Natural killer cell treated with Interleukin-12 subunit alpha and Interleukin-12 subunit beta and Interleukin-15 and Interleukin-18, amount 100 ng/mL, for 72 hours (primary cell): ENCODE data around the gene SFPQ. TPM values are rescaled to one million over a fixed set of nuclear protein-coding genes. Genes with fewer than 3 reads are reported as not detected.

ENCODE experiments used
- ATAC-seq, 2 donors: fragments of 150-1000 bp; cut with Tn5 transposase in 1 of 2; sonication (Bioruptor Pico), chemical (Tn5 transposase) in 1 of 2; 2 replicates each; pipeline ENCODE4 v1.10.0; 2021
- DNase-seq: peaks from one replicate; pipeline ENCODE4 v3.0.0; 2022; ENCODE audit warnings: low spot score
- H3K27ac Mint-ChIP-seq, 2 donors: 1 replicate in 1 of 2; 2 replicates in 1 of 2; pipeline ENCODE4 v1.8.0; 2022; ENCODE audit warnings: mixed read lengths in 2 of 2, mild to moderate bottlenecking in 1 of 2, moderate library complexity in 1 of 2
- H3K27me3 Mint-ChIP-seq, 2 donors: 1 replicate in 1 of 2; 2 replicates in 1 of 2; pipeline ENCODE4 v1.8.0; 2022; ENCODE audit warnings: mixed read lengths in 2 of 2
- H3K36me3 Mint-ChIP-seq: one replicate; pipeline ENCODE4 v1.8.0; 2022; ENCODE audit warnings: mixed read lengths
- H3K4me1 Mint-ChIP-seq, 2 donors: 1 replicate in 1 of 2; 2 replicates in 1 of 2; pipeline ENCODE4 v1.8.0; 2022; ENCODE audit warnings: low read depth in 2 of 2, mixed read lengths in 2 of 2, mild to moderate bottlenecking in 1 of 2
- H3K4me3 Mint-ChIP-seq: one replicate; pipeline ENCODE4 v1.8.0; 2022; ENCODE audit warnings: mixed read lengths
- H3K9me3 Mint-ChIP-seq: 2 replicates; pipeline ENCODE4 v1.8.0; 2022; ENCODE audit warnings: mixed read lengths
- total RNA-seq, 2 donors: library from RNA; stranded (reverse); gene quantifications; one replicate each; pipeline ENCODE4 v1.2.3, GENCODE V29; 2022

Gene SFPQ
- total RNA-seq, 2 donors from 2014 or later, result 334 to 364 TPM

DNA sequence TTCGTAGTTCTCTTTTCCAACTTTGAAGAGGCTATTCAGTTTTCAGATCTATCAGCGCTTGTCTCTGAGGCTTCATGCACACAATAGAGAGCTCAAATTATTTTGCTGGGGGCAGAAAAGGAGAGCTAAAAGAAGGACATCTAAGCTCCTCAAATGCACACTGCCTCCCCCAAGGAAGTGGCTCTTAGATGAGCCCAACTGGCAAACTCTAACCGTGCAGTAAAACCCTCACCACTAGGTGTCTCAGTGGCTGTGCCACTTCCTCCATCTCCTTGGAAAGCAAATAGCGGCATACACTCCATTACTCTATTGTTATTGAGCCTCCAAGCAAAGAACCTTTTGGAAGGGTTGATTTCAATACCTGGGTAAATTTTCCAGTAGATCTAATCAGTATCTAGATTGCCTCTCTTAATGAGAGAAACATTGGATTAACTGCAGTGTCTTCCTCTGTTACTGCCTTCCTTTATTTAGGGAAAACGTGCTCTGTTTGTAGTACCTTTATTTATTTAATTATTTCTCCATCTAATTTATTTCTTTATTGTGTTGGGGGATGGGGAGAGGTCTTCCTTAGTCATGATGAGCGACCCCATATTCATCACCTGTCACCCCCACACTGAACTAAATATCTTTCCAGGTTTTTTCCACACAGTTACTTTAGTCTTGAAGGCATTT is 9.2 kb upstream of the SFPQ start:
- H3K9me3 Mint-ChIP-seq, result no peaks in the 10 kb centered on the region
- peaks cover 0 to 3% of the 10 kb centered on the region in 2 donors for H3K27me3 Mint-ChIP-seq
- peak; percentile 81 for DNase-seq
- H3K4me3 Mint-ChIP-seq, result peak overlapping the region; percentile 22
- peaks cover 5 to 8% of the 10 kb centered on the region in 2 donors for H3K4me1 Mint-ChIP-seq
- ATAC-seq, result peak; percentile 90 to 93
- H3K36me3 Mint-ChIP-seq, result no peaks in the 10 kb centered on the region
- peak overlapping the region in 1 of 2 donors; percentile 56 for H3K27ac Mint-ChIP-seq

DNA sequence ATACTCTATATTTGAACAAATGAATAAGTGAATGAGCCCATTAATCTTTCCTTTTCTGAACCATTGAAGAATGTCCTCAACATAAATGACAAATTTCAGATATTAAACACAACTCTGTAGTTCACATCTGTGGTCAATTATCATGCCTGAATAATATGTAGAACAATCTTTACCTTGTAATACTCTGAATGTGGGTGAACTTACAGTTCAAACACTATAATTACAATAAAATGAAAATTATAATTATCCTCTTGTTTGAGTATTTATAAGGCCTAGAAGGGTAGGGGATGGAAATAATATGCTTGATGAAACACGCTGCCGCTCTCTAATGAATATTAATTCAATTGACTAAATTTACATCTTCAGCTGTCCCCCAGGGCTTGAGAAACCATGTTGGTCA is 8.7 kb upstream of the SFPQ start:
- Mint-ChIP-seq H3K36me3 (no peaks in the 10 kb centered on the region), H3K27me3 (peaks cover 0 to 3% of the 10 kb centered on the region in 2 donors), H3K27ac (peak overlapping the region in 1 of 2 donors; percentile 56), H3K9me3 (no peaks in the 10 kb centered on the region), H3K4me1 (peaks cover 5 to 8% of the 10 kb centered on the region in 2 donors), H3K4me3 (no peak overlapping the region)
- ATAC-seq (no peak), DNase-seq (no peak)

DNA sequence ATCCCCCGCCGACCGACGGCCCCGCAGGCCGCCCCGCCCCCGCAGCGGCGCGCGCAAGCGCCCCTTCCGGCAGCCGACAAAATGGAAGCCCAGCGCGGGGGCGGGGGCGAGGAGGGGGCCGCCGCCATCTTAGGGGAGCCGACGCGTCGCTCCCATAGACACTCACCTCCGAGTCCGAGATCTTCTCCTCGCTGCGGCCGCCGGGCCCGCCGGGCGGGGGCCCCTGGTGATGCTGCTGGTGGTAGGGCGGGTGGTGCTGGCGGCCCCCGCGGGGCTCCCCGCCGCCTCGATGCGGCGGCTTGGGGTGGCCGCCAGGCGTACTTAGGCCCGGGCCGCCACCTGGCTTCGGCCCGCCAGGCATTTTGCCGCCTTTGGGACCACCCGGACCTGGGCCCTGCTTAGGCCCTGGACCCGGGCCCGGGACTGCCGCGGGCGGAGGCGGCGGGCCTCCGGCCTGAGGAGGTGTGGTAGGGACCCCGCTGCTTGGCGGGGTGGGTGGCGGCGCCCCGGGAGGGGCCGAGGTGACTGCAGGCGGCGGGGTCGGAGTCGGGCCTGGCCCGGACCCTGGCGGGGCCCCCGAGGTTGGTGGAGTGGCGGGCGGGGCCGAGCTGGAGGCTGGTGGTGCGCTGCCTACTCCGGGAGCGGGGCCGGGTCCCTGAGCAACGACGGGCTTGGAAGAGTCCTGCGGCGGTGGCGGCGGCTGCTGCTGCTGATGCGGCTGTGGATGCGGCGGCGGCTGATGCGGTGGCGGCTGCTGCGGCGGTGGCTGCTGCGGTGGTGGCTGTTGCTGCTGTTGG is 691 bp downstream of the SFPQ start:
- Mint-ChIP-seq H3K27me3 (no peaks in the 10 kb centered on the region), H3K27ac (peak overlapping the region; percentile 87 to 89), H3K4me3 (peak overlapping the region; percentile 100), H3K36me3 (peaks cover 48% of the 10 kb centered on the region), H3K9me3 (no peaks in the 10 kb centered on the region), H3K4me1 (peaks cover 45 to 58% of the 10 kb centered on the region in 2 donors)
- DNase-seq (peak; percentile 92), ATAC-seq (peak; percentile 72 to 76)

DNA sequence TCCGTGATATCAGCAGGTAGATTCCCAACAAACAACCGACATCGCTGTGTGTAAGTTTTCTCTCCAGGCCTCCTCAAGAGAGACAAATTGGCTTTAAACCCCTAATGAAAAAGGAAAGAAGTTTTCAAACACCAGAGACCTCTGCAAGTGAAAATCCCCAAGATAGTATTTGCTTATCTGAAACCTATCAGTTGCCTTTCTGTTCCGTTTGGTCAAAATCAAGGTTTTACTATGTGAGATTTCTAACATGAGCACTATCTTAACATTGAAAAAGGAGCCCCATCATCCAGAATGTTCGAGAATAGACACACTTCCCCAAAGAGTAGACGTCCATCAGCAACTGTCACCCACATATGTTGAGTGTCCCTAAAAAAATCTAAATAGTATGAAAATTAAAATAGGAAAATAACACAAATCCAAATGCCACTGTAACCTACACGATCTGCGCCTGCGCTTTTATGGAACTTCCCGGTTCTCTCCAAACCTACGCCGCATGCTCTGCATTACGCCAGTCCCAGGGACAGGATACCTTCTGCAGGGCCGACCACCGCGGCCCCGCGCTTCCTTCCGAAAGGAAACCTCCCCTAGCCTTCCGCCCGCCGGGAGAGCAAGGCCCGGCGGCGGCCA is 1.4 kb downstream of the SFPQ start:
- peak overlapping the region; percentile 87 to 89 for H3K27ac Mint-ChIP-seq
- peak overlapping the region; percentile 100 for H3K4me3 Mint-ChIP-seq
- DNase-seq (no peak), ATAC-seq (no peak)
- peaks cover 55% of the 10 kb centered on the region for H3K36me3 Mint-ChIP-seq
- H3K9me3 Mint-ChIP-seq, result no peaks in the 10 kb centered on the region
- no peaks in the 10 kb centered on the region for H3K27me3 Mint-ChIP-seq
- H3K4me1 Mint-ChIP-seq, result peaks cover 49 to 64% of the 10 kb centered on the region in 2 donors

DNA sequence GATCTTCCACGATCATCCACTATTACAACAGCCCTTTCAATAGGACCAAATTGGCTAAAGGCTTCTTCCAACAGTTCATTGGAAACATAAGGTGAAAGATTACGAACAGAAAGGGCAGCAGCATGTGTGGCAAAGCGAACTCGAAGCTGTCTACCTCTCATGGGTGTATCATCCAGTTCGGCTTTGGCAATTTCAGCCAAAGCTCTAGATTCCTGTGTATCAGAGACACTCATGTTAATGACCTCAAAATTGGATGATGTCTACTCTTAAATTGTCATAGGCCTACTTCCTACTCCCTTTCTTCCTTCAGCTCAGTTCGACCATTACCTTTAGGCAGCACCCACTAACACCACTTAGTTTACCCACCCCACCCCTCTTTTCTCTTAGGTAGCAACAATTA is 2.2 kb downstream of the SFPQ start:
- Mint-ChIP-seq H3K4me3 (peak overlapping the region; percentile 100), H3K36me3 (peaks cover 63% of the 10 kb centered on the region), H3K27me3 (no peaks in the 10 kb centered on the region), H3K9me3 (no peaks in the 10 kb centered on the region), H3K27ac (peak overlapping the region; percentile 87 to 89), H3K4me1 (peaks cover 56 to 71% of the 10 kb centered on the region in 2 donors)
- ATAC-seq (no peak), DNase-seq (no peak)

DNA sequence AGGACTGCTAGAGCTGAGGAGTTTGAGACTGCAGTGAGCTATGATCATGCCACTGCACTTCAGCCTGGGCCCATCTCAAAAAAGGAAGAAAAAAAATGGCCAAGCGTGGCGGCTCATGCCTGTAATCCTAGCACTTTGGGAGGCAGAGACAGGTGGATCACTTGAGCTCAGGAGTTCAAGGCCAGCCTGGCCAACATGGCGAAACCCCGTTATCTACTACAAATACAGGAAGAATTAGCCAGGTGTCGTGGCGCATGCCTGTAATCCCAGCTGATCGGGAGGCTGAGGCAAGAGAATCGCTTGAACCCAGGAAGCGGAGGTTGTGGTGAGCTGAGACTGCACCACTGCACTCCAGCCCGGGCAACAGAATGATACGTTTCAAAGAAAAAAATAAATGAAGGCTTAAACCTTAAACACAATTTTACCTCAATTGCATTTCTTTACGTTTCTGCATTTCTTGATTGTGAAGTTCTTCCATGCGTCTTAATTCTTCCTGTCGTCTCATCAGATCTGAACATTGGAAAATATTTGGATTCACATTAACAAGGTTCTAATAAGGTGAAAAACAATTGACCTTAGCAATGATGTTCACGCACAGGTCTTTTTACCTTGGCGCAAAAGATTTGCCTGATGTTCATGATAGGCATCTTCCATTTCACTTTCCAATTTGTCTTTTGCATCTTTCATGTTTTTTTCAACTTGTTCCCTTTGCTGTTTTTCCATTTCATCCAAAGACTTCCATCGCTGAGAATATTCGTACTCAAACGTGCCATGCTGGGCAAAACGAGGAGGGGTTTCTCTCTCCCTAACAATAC is 4.2 kb downstream of the SFPQ start:
- no peak for ATAC-seq
- Mint-ChIP-seq H3K4me3 (peak overlapping the region; percentile 100), H3K36me3 (peaks cover 78% of the 10 kb centered on the region), H3K4me1 (peaks cover 70 to 80% of the 10 kb centered on the region in 2 donors), H3K9me3 (no peaks in the 10 kb centered on the region), H3K27ac (peak overlapping the region; percentile 87 to 89), H3K27me3 (no peaks in the 10 kb centered on the region)
- no peak for DNase-seq

DNA sequence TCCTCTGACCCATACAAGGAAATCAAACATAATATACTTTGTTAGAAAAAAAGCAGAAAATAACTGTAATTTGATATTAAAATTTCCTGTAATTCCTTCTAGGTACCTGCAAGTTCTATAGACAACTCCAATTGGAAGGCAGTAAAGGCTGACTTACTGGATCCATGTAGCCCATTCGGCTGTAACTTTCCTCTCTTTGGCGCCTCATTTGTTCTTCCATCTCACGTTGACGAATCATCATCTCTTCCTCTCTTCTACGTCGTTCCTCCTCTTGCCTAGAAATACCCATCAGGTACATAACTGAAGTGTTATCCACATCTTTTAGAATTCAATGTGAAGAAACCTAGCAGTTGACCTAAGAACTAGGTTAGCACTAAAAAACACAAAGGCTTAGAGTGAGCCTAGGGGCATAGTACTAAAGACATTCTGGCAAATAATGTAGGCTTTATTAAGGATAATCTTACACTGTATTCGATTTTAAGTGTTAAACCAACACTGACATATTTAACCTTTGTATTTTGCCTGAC is 5.1 kb downstream of the SFPQ start:
- Mint-ChIP-seq H3K36me3 (peaks cover 84% of the 10 kb centered on the region), H3K27ac (peak overlapping the region; percentile 87 to 89), H3K9me3 (no peaks in the 10 kb centered on the region), H3K4me3 (peak overlapping the region; percentile 100), H3K4me1 (peaks cover 67 to 82% of the 10 kb centered on the region in 2 donors), H3K27me3 (no peaks in the 10 kb centered on the region)
- no peak for DNase-seq
- ATAC-seq, result no peak

DNA sequence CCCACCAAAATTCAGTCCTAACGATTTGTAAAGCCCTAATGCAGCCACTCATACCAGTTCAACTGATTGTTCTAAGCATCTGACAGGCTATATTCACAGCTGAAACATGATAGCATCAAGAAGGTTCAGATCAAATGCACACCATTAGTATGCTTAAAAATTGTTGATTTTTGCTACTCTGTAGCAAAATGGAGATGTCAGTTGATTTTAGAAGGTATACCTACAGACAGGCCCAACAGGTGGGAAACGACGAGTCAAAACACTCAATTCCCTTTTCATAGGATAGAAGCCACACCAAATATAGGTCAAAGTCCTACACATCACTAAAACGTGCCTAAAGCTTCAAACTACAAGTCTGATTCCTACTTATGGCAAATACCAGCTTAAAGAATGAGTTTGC is 6.7 kb downstream of the SFPQ start:
- Mint-ChIP-seq H3K27me3 (no peaks in the 10 kb centered on the region), H3K36me3 (peaks cover 90% of the 10 kb centered on the region), H3K27ac (peak overlapping the region in 1 of 2 donors; percentile 89), H3K9me3 (no peaks in the 10 kb centered on the region), H3K4me3 (peak overlapping the region; percentile 24), H3K4me1 (peaks cover 73 to 90% of the 10 kb centered on the region in 2 donors)
- ATAC-seq (no peak), DNase-seq (no peak)

DNA sequence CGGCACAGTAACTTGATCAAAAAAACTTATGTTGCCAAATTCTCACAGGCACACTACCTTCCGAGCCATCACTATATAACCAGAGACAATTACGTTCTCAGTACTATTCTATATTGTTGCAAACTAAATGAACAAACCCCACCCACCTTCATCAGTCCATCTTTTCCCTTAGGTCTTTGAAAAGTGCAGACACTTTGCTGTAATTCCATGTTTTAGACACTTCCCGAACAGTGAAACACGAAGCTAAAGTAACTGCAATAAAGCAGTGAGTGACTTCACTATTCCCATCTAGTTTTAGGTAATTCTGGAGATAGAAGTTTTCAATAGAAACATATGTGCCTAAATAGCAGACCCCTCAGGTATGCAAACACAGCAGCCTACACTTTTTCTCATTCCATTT is 7.7 kb downstream of the SFPQ start:
- ATAC-seq, result no peak
- Mint-ChIP-seq H3K9me3 (no peaks in the 10 kb centered on the region), H3K27ac (peak overlapping the region; percentile 14 to 55), H3K27me3 (no peaks in the 10 kb centered on the region), H3K4me1 (peaks cover 74 to 90% of the 10 kb centered on the region in 2 donors), H3K4me3 (peak overlapping the region; percentile 30), H3K36me3 (peaks cover 90% of the 10 kb centered on the region)
- DNase-seq, result no peak

DNA sequence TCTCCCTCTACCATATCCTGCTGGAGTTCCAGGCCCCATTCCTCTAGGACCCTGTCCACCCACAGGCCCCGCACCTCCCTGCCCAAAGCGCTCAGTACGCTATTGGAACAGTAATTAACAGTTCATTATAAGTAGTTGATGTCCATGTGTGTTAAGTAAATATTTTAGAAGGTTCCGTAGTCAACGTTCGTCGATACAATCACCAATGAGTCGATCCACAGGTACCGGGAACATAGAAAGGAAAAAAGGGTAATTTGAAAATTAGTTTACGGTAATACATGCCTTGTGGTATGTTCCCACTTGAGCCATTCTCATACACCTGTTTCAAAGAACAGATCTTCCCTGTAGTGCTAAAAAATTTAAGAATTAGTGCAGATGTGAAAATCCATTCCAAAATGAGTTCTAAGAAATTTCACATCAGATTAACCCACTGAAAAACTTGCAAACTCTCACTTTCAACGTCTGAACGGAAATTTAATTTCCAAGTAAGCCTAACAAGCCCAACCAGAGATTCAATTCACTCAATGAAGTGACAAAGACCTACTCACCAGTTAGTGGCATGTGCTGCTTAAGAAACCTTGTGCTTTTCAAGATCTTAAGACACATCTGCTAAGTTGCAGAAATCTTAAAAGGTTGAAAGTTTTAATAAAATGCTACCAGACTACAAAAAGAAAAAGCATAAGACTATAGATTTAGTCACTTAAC is 8.3 kb downstream of the SFPQ start:
- Mint-ChIP-seq H3K9me3 (no peaks in the 10 kb centered on the region), H3K36me3 (peaks cover 90% of the 10 kb centered on the region), H3K27me3 (no peaks in the 10 kb centered on the region), H3K4me1 (peaks cover 75 to 90% of the 10 kb centered on the region in 2 donors), H3K27ac (peak overlapping the region; percentile 14 to 55), H3K4me3 (peak overlapping the region; percentile 30)
- DNase-seq (no peak), ATAC-seq (no peak)

DNA sequence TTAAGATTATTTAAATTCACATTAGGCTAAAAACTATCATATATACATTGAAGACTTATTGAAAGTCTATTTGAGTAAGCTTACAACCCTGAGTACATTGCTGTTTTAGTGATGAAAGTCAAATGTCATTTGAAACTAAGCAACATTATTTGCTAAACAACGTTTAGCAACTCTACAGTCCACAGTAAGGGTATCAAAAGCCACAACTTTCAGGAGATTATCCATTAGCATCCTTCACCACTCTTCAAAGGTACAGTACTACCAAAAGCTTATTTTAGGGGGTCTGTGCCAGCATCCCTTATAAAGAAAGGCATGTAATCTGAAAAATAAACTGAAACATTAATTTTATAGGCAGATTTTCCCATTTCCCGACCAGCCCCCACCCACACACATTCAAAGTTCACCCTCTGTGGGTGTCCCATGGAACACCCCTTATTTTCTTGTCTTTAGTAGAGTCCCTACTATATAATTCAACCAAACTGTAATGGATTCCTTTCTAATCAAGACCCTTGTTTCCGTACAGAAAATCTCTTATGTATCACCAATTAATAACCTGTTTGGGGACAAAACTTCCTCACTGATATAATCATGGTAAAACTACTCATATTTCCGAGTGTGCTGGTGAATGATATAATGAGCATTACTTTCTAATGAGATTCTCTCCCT is 11.0 kb downstream of the SFPQ start:
- peaks cover 64% of the 10 kb centered on the region for H3K36me3 Mint-ChIP-seq

DNA sequence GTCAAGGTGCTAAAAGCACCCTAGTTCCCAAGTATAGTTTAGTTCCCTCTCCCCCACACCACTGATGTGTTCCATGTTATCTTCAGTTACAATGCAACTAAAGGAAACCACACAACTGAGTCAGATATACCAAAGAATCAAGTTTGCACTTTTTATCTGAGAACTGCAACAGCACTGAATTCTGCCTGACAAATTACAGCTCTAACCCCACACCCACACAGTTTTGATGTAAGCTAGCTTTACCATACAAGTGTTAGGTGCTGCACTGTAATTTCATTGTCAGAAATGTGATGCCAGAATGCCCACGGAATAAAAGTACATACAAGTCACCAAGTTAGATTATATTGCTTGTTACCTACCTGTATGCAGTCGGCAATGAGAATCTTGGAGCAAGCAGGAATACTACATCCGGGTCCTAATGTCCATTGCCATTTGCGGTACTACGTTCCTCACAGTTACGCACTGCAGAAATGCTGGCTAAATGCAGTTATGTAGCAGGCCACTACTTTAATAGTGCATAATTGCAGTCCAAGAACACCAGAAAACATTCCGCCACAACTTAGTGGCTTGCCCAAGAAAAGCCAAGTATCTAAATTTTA is 12.1 kb downstream of the SFPQ start:
- H3K27ac Mint-ChIP-seq, result peak overlapping the region; percentile 51 to 82
- H3K27me3 Mint-ChIP-seq, result no peaks in the 10 kb centered on the region
- peak overlapping the region; percentile 47 for H3K4me3 Mint-ChIP-seq
- H3K9me3 Mint-ChIP-seq, result no peaks in the 10 kb centered on the region
- DNase-seq (no peak), ATAC-seq (peak in 1 of 2 donors; percentile 71)
- peaks cover 47 to 61% of the 10 kb centered on the region in 2 donors for H3K4me1 Mint-ChIP-seq
- H3K36me3 Mint-ChIP-seq, result peaks cover 60% of the 10 kb centered on the region

More for the DNA sequence above, 11.0 kb downstream of the SFPQ start:
- Mint-ChIP-seq H3K4me3 (peak overlapping the region; percentile 49), H3K27me3 (no peaks in the 10 kb centered on the region), H3K9me3 (no peaks in the 10 kb centered on the region), H3K4me1 (peaks cover 55 to 70% of the 10 kb centered on the region in 2 donors), H3K27ac (peak overlapping the region; percentile 51 to 82)
- ATAC-seq (no peak), DNase-seq (no peak)
